Sigmoid colon (tissue), 4 donors: ENCODE results near the gene ATF6.

ENCODE experiments used
- POLR2A ChIP-seq, 2 donors: fragments of 450-650 bp; IDR thresholded peaks; one replicate each; pipeline ENCODE4 v1.6.1; 2016; ENCODE audit warnings: antibody characterized with exemption in 2 of 2, mild to moderate bottlenecking in 2 of 2, moderate library complexity in 2 of 2
- POLR2AphosphoS5 ChIP-seq, 4 donors: sonication (generic); formaldehyde crosslinking; IDR thresholded peaks; one replicate each; pipeline ENCODE4 v1.6.1; 2017; ENCODE audit warnings: antibody characterized with exemption in 4 of 4
- TF ChIP-seq, protein P1 (sequence below), 4 experiments: fragments of 450-650 bp in 3 of 4; fragments of 200-600 bp in 1 of 4; IDR thresholded peaks; one replicate each; pipeline ENCODE4 v1.5.1; 2016 to 2019; ENCODE audit warnings: antibody characterized with exemption in 4 of 4, mild to moderate bottlenecking in 3 of 4, moderate library complexity in 2 of 4

GRCh38 chr1:161749509-161750407, 16.4 kb upstream of the ATF6 start, which contains the start of gene DUSP12:
- TF ChIP-seq, protein P1, sequence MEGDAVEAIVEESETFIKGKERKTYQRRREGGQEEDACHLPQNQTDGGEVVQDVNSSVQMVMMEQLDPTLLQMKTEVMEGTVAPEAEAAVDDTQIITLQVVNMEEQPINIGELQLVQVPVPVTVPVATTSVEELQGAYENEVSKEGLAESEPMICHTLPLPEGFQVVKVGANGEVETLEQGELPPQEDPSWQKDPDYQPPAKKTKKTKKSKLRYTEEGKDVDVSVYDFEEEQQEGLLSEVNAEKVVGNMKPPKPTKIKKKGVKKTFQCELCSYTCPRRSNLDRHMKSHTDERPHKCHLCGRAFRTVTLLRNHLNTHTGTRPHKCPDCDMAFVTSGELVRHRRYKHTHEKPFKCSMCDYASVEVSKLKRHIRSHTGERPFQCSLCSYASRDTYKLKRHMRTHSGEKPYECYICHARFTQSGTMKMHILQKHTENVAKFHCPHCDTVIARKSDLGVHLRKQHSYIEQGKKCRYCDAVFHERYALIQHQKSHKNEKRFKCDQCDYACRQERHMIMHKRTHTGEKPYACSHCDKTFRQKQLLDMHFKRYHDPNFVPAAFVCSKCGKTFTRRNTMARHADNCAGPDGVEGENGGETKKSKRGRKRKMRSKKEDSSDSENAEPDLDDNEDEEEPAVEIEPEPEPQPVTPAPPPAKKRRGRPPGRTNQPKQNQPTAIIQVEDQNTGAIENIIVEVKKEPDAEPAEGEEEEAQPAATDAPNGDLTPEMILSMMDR (IDR thresholded peaks at IDR 0.05) = no peak
- no peak for TF ChIP-seq POLR2A (IDR thresholded peaks at IDR 0.05)
- TF ChIP-seq POLR2AphosphoS5 (IDR thresholded peaks at IDR 0.05) = peak in 3 of 4 donors; percentile 68 to 70 (median 69)
